HG03571 (cell line): ENCODE data around the gene WRAP73.

ENCODE experiments used
- ATAC-seq: cut with Tn5 transposase; IDR thresholded peaks from one replicate; pipeline ENCODE4 v1.9.1; 2021; ENCODE audit not compliant: unreplicated experiment

Gene WRAP73

GRCh38 chr1:3649342-3650247, at the start of gene WRAP73:
WRAP73 (minus strand) TSS chr1:3650103; CDS start chr1:3649999, 104 bp downstream.
- peak; percentile 86 for ATAC-seq

DNA sequence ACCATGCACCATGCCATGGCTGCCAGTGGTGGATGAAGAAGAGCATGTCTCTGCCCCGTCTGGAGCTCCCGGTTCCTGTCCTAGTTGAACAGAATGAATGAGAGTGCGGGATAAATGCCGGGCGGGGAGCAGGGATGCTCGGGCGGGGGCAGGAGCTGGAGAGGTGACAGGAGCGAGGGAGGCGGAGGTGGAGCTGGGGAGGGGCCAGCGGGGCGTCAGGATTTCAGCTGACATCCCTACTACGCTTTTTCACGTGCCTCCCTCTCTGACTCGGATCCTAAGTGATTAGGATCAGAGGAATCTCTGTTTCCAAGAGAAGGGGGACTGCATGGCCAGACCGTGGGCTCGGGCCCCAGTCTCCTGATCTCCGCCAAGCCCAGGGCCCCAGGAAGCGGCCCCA, 49.7 kb upstream of the WRAP73 start:
- ATAC-seq, result no peak

DNA sequence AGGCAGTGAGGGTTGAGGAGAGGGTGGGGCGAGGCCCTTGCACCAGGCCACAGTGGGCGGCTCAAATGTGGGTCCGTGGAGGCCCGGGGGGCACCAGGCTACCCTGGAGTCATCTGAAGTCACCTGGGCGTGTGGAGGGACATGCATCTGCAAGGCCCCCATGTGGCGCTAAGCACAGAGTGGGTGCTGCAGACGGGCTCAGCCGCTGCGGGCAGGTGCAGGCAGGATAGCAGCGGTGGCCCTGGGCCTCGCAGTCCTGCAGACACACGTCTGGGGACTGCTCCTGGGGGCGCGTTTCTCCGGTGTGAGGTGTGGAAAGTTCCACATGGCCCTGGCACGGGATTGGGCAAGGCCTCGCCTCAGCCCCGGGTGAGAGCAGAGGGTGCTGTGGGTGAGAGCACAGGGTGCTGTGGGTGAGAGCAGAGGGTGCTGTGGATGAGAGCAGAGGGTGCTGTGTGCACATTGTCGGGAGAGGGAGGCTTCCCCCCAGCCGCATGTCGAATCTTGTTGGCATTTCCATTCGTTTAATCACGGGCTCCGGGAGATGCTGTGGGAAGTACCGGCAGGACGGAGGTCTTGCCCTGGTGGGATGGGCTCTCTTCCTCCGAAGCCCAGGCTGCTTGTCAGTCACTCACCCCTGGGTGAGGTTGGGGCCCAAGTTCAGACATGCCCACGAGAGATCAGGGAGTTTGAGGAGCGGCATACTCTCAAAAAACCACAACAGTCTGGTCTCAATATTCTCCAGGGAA, 48.9 kb upstream of the WRAP73 start:
- ATAC-seq, result no peak

GRCh38 chr1:3697810-3698209, 47.9 kb upstream of the WRAP73 start:
- ATAC-seq, result no peak

DNA sequence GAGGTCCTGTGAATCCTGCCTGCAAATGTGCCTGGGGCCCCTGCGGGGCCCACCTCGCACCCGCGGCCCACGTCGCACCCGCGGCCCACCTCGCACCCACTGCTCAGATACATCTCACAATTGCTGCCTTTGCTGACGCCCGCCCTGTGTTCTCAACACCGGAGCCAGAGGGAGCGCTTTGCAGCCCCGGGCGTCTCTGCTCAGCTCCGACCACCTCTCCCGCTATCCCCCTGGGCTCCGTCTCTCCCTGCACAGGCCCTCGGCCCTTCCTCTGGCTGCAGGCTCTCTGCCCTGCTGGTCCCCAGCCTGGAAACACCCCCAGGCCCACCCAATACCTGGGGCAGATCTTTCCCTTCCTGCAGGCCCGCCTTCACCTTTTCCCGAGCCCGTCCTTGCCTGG, 47.2 kb upstream of the WRAP73 start:
- no peak for ATAC-seq

DNA sequence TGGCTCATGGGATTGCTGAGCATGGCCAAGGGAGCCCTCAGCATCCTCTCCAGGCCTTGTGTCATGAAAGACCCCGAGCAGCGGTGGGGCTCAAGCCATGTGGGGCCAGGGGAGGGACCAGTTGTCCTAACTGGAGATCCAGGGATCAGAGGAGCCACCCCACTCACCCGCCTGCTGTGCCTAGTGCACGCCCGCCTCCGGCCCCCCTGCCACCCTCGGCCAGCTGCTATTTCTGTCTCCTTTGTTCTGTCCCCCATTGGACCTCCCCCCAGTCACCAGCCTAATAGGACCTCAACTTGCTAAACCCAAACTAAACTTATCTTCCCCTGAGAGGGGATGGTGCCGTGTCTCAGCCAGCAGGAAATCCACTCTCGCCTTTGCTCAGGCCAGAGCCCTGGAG, 46.8 kb upstream of the WRAP73 start:
- ATAC-seq, result no peak

DNA sequence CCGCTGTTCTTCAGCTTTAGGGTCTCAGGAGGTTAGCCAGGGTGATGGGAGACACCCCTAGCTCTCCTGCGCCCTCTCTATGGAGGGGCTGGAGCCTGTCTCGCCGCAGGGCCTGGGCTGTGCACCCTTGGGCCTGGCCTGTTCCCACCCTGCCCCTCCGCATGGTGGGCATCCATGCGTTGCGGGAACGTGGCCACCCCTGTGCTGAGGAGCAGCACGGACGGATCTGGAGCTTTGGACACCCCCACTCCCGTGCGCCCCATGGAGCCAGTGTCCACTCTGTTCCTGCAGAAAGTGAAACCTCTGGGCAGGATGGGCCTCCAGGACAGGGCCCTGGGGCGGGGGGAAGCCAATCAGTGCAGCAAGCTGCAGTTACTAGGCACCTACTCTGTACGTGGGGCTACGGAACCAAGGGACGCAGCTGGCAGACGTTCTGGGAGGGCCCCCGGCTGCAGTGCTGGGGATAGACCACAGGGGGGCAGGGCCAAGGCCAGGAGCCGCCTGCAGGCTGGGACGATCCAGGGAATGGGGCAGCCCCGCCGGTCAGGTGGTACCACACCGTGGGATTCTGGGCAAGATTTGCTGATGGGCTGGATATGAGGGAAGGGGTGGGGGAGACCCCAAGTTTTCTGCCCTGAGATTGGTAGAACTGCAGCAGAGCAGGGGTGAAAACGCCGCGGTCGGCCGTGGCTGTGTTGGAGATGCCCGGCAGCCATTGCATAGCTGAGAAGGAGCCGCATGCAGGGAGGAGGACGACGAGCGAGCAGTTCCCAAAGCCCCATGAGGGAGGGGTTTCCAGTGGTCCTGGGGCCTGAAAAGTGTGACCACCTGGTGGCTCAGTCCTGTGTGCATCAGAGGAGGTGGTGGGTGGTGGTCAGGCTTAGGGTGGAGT, 45.7 kb upstream of the WRAP73 start:
- ATAC-seq, result no peak

DNA sequence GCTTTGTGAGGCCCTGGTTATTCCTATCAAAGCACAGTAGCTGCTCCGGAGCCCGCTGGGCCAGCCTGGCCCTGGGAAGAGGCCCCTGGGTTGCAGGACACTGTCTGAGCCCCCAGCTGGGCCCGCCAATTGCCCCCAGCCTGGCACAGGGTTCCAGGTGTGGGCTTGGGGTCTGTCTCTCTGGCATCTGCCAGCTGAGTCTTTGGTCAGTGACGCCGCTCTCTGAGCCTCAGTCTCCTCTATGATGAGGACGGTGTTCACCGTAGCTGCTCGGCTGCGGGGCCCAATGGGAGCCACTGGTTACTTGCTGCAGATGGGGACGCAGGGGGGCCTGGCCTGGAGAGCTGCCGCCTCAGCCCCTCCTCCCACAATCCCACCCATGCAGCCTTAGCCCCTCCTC, 43.4 kb upstream of the WRAP73 start:
- no peak for ATAC-seq

GRCh38 chr1:3692598-3692997, 42.7 kb upstream of the WRAP73 start:
- no peak for ATAC-seq

- no peak for ATAC-seq
Measured at GRCh38 chr1:3691421-3692204, 41.7 kb upstream of the WRAP73 start.

DNA sequence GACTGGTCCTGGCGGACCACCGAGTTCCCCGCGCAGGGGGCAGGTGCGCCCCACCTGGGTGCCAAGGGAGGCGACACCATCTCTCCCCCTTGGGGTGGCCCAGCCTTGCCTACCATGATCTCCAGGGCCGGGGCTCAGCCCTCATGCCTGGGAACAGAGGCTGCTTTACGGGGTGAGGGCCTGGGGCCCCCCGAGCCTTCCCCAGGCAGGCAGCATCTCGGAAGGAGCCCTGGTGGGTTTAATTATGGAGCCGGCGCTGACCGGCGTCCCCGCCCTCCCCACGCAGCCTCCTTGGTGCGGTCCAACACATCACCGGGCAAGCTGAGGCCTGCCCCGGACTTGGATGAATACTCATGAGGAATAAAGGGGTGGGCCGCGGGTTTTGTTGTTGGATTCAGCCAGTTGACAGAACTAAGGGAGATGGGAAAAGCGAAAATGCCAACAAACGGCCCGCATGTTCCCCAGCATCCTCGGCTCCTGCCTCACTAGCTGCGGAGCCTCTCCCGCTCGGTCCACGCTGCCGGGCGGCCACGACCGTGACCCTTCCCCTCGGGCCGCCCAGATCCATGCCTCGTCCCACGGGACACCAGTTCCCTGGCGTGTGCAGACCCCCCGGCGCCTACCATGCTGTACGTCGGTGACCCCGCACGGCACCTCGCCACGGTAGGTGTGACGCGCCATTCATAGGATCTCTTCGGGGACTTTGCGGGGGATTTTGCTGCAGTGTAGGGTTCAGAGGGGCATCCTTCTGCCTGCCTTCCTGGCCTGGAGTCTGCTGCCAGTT, 40.6 kb upstream of the WRAP73 start:
- ATAC-seq, result no peak

DNA sequence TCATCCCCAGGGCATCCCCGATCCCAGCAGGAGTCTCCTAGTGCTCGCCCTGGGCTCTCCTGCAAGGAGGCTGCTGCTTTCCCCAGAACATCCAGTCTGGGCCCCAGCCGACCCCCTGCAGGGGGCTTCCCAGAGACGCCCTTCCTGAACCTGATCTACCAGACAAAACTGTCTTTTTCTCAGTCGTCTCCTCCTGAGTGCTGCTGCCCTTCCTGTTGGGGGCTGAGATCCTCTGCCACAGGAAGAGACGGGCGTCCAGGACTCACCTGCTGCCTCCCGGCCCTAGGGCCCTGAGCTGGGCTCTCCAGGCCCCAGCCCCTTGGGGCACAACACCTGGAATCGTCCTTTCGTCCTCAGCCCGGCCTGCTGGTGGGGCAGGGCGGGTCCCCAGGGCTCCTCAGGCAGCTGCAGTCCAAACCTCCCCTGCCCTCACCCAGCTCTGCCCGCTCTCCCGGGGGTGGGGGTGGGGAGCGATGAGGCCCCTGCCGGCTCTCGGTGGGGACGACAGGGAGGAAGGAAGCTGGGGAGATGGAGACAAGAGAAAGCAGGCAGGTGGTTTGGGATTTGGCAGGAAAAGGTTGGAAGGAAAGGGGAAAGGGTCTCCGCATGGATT, 39.3 kb upstream of the WRAP73 start:
- ATAC-seq, result no peak

GRCh38 chr1:3688356-3689137, 38.6 kb upstream of the WRAP73 start:
- no peak for ATAC-seq

DNA sequence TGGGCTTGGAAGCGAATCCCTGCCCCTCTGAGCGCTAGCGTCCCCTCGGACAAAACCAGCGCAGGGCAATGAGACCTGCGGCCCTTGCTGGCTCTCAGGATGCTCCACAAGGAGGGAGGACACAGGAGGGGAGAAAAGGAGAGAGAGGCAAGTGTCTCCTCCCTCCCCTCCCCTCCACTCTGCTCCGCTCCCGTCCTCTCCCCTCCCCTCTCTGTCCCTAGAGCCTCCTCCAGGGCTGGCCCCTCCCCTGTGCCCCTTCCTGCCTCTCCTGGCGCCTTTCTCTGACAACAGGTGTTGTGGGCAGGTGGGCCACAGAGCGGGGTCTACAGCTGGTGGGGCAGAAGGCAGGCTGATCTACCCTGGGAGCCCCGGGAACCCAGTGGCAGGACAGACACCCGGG, 37.6 kb upstream of the WRAP73 start:
- no peak for ATAC-seq

DNA sequence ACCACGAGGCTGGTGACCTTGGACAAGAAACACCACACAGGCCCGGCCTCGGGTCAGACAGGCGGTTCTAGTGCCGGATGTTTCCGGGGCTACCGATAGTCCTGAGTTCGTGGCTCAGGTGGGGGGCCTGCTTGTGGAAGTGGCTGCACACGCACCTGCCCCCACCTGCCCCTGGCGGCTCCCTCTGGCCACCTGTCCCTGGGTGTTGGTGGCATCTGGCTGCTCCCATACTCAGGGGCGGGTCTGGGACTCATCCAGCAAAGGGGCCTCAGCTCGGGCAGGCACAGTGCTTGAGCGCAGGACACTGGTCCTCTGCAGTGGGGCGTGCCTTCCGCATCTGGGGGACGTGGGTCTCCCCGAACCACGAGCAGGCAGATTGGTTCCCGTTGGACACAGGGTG, 36.0 kb upstream of the WRAP73 start:
- no peak for ATAC-seq

GRCh38 chr1:3685222-3685621, 35.3 kb upstream of the WRAP73 start:
- no peak for ATAC-seq

DNA sequence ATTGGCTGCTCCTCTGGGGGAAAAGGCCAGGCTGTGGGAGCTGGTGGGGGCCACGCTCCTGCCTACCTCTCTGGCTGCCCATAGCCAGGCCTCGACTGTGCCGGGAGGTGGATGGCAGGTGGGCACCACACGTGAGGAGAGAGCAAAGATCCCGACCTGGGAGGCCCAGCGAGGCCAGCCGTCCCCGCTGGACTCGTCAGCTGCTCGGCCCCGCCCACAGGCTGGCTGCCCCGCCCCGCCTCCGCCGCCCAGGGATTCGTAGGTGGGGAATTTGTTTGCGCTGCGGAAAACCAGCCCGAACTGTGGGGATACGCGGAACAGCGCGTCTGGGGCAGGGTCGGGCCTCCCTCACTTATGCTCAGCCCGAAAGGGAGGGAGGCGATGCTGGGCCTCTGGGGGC, 34.1 kb upstream of the WRAP73 start:
- no peak for ATAC-seq

GRCh38 chr1:3683197-3683596, 33.3 kb upstream of the WRAP73 start:
- no peak for ATAC-seq
